Ishikawa (cell line): ENCODE measurements around the gene ATP13A3.

Experiments used
- FOXM1 ChIP-seq: IDR thresholded peaks from 2 replicates; pipeline ENCODE4 v1.6.1; 2012; ENCODE audit warnings: low read depth, borderline replicate concordance
- RAD21 ChIP-seq: IDR thresholded peaks from 2 replicates; pipeline ENCODE4 v1.6.1; 2012; ENCODE audit warnings: low read depth
- TAF1 ChIP-seq: IDR thresholded peaks from 2 replicates; pipeline ENCODE4 v1.6.1; 2012; ENCODE audit warnings: low read depth, mild to moderate bottlenecking
- TF ChIP-seq, protein P1 (sequence below): IDR thresholded peaks from 2 replicates; pipeline ENCODE4 v1.6.1; 2012

DNA sequence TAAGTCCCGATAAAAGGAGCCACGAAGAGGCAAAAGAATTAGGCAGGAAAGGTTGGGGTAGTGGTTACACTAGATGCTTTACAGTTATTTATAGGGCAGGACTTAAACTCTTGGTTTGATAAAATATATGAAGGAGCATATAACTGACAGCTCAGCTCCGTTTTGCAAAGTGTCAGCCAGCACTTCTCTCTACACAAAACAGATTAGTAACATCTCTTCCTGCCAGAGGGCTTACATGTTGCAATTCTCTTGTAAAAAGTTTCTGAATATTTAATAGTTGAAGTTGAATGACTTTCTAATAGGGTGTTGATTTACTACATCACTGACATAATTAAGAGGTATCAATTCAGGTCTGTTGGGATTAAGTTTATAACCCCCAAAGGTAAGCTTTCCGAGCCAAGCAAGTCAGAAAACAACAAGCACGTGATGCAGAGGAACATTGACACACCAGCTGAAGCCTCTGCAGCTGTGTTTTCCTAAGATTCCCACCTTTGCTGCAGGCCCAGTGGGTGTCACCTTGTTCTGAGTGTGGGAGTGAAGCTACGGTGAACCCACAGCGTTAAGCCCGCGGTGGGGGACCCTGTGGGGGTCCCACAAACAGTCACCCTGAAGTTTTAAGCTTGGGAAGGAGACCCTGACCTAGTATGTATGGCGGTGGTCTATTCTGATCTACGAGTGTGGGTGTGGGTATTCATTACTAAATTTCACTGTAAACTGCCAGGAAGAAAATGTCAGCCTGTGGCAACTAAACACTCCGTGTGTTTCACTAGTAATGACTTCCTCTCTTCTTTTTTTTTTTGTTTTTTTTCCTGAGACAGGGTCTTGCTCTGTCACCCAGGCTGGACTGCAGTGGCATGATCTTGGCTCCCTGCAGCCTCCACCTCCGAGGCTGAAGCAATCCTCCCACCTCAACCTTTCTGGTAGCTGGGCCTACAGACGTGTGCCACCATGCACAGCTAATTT is 22.0 kb upstream of the ATP13A3 start:
- TF ChIP-seq FOXM1, result no peak
- TF ChIP-seq, protein P1, sequence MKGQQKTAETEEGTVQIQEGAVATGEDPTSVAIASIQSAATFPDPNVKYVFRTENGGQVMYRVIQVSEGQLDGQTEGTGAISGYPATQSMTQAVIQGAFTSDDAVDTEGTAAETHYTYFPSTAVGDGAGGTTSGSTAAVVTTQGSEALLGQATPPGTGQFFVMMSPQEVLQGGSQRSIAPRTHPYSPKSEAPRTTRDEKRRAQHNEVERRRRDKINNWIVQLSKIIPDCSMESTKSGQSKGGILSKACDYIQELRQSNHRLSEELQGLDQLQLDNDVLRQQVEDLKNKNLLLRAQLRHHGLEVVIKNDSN, result no peak
- no peak for TF ChIP-seq TAF1
- TF ChIP-seq RAD21, result no peak
